ENCODE measurements around the gene FOSL2. TPM values are rescaled to one million over a fixed set of nuclear protein-coding genes. Genes with fewer than 3 reads are reported as not detected.

FOSL2 gene
- total RNA-seq, 5 donors from 2014 or later (not counting 1 experiment from before 2014, with no cell fraction given) = 9.7 to 144 (median 18.5) TPM

- POLR2A ChIA-PET = no interaction called here
- no peak overlapping the region for H3K4me3 ChIP-seq (ENCODE audit: control insufficient read depth in 1 of 2, extremely low read depth in 1 of 2, low read length in 1 of 2)
- H3K4me3 Mint-ChIP-seq = no peak overlapping the region
- no peak for ATAC-seq (replicated peaks in 1 of 4)
- H3K27ac Mint-ChIP-seq = no peak overlapping the region
- no peaks in the 10 kb centered on the region for H3K27me3 Mint-ChIP-seq
- WGBS (ENCODE audit: insufficient coverage) = 94% methylated on average over 3 of the region's 4 CpGs
- no peak overlapping the region for H3K27ac ChIP-seq (ENCODE audit: low read length)
- CTCF ChIA-PET = no interaction called here
- no peaks in the 10 kb centered on the region for H3K9me3 ChIP-seq
- H3K36me3 ChIP-seq (ENCODE audit: control insufficient read depth in 2 of 2, extremely low read depth in 1 of 2, insufficient read depth in 1 of 2, low read length in 1 of 2) = no peaks in the 10 kb centered on the region
- H3K27me3 ChIP-seq (replicated peaks in 1 of 2; ENCODE audit: control insufficient read depth in 2 of 2, extremely low read depth in 1 of 2, insufficient read depth in 2 of 2, low read length in 1 of 2) = no peaks in the 10 kb centered on the region
- peaks cover 15 to 37% of the 10 kb centered on the region in 2 experiments for H3K4me1 ChIP-seq (ENCODE audit: control insufficient read depth in 1 of 2, extremely low read depth in 1 of 2, insufficient read depth in 2 of 2, low read length in 2 of 2)
- peaks cover 38 to 40% (median 39%) of the 10 kb centered on the region in 3 donors for H3K4me1 Mint-ChIP-seq
- H3K36me3 Mint-ChIP-seq = peaks cover 7% of the 10 kb centered on the region
- DNase-seq = no peak
- H3K9me3 Mint-ChIP-seq = no peaks in the 10 kb centered on the region
Observed at GRCh38 chr2:28420722-28421121, 28.1 kb downstream of the FOSL2 start.

- 64% methylated on average over 7 of the region's 17 CpGs for WGBS (ENCODE audit: insufficient coverage)
- H3K9me3 ChIP-seq = no peaks in the 10 kb centered on the region
- no peaks in the 10 kb centered on the region for H3K27me3 ChIP-seq (replicated peaks in 1 of 2; ENCODE audit: control insufficient read depth in 2 of 2, extremely low read depth in 1 of 2, insufficient read depth in 2 of 2, low read length in 1 of 2)
- ChIA-PET CTCF (interaction anchor here (0.7 to 0.8 kb wide), 2 partner anchors 21 to 1102 kb away, joined by 3 to 7 read pairs; no protein-coding TSS in a partner anchor), POLR2A (interaction anchor here (0.5 to 1.2 kb wide), 3 partner anchors 13 to 22 kb away, joined by 3 to 4 read pairs (median 4); no protein-coding TSS in a partner anchor)
- peak in 1 of 35 experiments; percentile 36 for DNase-seq
- H3K27ac ChIP-seq (ENCODE audit: low read length) = peak overlapping the region; percentile 86
- Mint-ChIP-seq H3K27ac (peak overlapping the region; percentile 97), H3K9me3 (no peaks in the 10 kb centered on the region), H3K27me3 (no peaks in the 10 kb centered on the region), H3K36me3 (peaks cover 3% of the 10 kb centered on the region), H3K4me3 (peak overlapping the region; percentile 51 to 67 (median 59)), H3K4me1 (peaks cover 38 to 46% (median 45%) of the 10 kb centered on the region in 3 donors)
- no peaks in the 10 kb centered on the region for H3K36me3 ChIP-seq (ENCODE audit: control insufficient read depth in 2 of 2, extremely low read depth in 1 of 2, insufficient read depth in 1 of 2, low read length in 1 of 2)
- ATAC-seq (replicated peaks in 1 of 4) = no peak
- peaks cover 15 to 39% of the 10 kb centered on the region in 2 experiments for H3K4me1 ChIP-seq (ENCODE audit: control insufficient read depth in 1 of 2, extremely low read depth in 1 of 2, insufficient read depth in 2 of 2, low read length in 2 of 2)
- peak overlapping the region in 1 of 2 donors; percentile 2 for H3K4me3 ChIP-seq (ENCODE audit: control insufficient read depth in 1 of 2, extremely low read depth in 1 of 2, low read length in 1 of 2)
Observed at GRCh38 chr2:28422908-28423741, 30.5 kb downstream of the FOSL2 start.

GRCh38 chr2:28423856-28424605, 31.4 kb downstream of the FOSL2 start:
- Histone ChIP-seq H3K36me3 (ENCODE audit: control insufficient read depth in 2 of 2, extremely low read depth in 1 of 2, insufficient read depth in 1 of 2, low read length in 1 of 2) (no peaks in the 10 kb centered on the region), H3K4me1 (ENCODE audit: control insufficient read depth in 1 of 2, extremely low read depth in 1 of 2, insufficient read depth in 2 of 2, low read length in 2 of 2) (peaks cover 15 to 39% of the 10 kb centered on the region in 2 experiments)
- WGBS (ENCODE audit: insufficient coverage) = 7% methylated on average over 3 of the region's 7 CpGs

GRCh38 chr2:28424799-28425463, 32.3 kb downstream of the FOSL2 start:
- Mint-ChIP-seq H3K27ac (peak overlapping the region; percentile 97), H3K4me1 (peaks cover 38 to 49% (median 46%) of the 10 kb centered on the region in 3 donors), H3K9me3 (no peaks in the 10 kb centered on the region), H3K4me3 (peak overlapping the region in 2 of 3 donors; percentile 59 to 67), H3K36me3 (peaks cover under 1% of the 10 kb centered on the region), H3K27me3 (no peaks in the 10 kb centered on the region)
- DNase-seq (peak in 1 of 35 experiments; percentile 53), ATAC-seq (replicated peaks in 1 of 4) (peak in 1 of 4 experiments; percentile 26)
- Histone ChIP-seq H3K27me3 (replicated peaks in 1 of 2; ENCODE audit: control insufficient read depth in 2 of 2, extremely low read depth in 1 of 2, insufficient read depth in 2 of 2, low read length in 1 of 2) (no peaks in the 10 kb centered on the region), H3K4me3 (ENCODE audit: control insufficient read depth in 1 of 2, extremely low read depth in 1 of 2, low read length in 1 of 2) (no peak overlapping the region), H3K4me1 (ENCODE audit: control insufficient read depth in 1 of 2, extremely low read depth in 1 of 2, insufficient read depth in 2 of 2, low read length in 2 of 2) (peaks cover 15 to 41% of the 10 kb centered on the region in 2 experiments), H3K9me3 (no peaks in the 10 kb centered on the region), H3K36me3 (ENCODE audit: control insufficient read depth in 2 of 2, extremely low read depth in 1 of 2, insufficient read depth in 1 of 2, low read length in 1 of 2) (no peaks in the 10 kb centered on the region), H3K27ac (ENCODE audit: low read length) (peak overlapping the region; percentile 86)
- ChIA-PET POLR2A (interaction anchor here (0.6 to 1.0 kb wide), 3 partner anchors 10 to 175 kb away, joined by 3 to 8 read pairs (median 5); no protein-coding TSS in a partner anchor), CTCF (interaction anchor here in 1 of 2 donors (1.5 kb wide), 1 partner anchor 8 kb away, joined by 3 read pairs; no protein-coding TSS in a partner anchor)
- no CpG with 5 or more reads among the region's 2 CpGs for WGBS (ENCODE audit: insufficient coverage)

More at GRCh38 chr2:28423856-28424605, 31.4 kb downstream of the FOSL2 start:
- peaks cover 38 to 46% (median 45%) of the 10 kb centered on the region in 3 donors for H3K4me1 Mint-ChIP-seq
- H3K27me3 Mint-ChIP-seq = no peaks in the 10 kb centered on the region
- ATAC-seq (replicated peaks in 1 of 4) (peak; percentile 83 to 97 (median 92)), DNase-seq (peak; percentile 28 to 73 (median 56))
- Histone ChIP-seq H3K27ac (ENCODE audit: low read length) (peak overlapping the region; percentile 86), H3K9me3 (no peaks in the 10 kb centered on the region), H3K4me3 (ENCODE audit: control insufficient read depth in 1 of 2, extremely low read depth in 1 of 2, low read length in 1 of 2) (peak overlapping the region; percentile 2 to 11), H3K27me3 (replicated peaks in 1 of 2; ENCODE audit: control insufficient read depth in 2 of 2, extremely low read depth in 1 of 2, insufficient read depth in 2 of 2, low read length in 1 of 2) (no peaks in the 10 kb centered on the region)
- CTCF ChIA-PET = no interaction called here
- POLR2A ChIA-PET = interaction anchor here (0.5 to 1.2 kb wide), 4 partner anchors 14 to 23 kb away, joined by 3 to 4 read pairs (median 4); no protein-coding TSS in a partner anchor
- peak overlapping the region; percentile 97 for H3K27ac Mint-ChIP-seq
- H3K9me3 Mint-ChIP-seq = no peaks in the 10 kb centered on the region
- H3K4me3 Mint-ChIP-seq = peak overlapping the region; percentile 51 to 67 (median 59)
- H3K36me3 Mint-ChIP-seq = peaks cover 3% of the 10 kb centered on the region

GRCh38 chr2:28425464-28425835, 32.8 kb downstream of the FOSL2 start:
- peak overlapping the region; percentile 86 for H3K27ac ChIP-seq (ENCODE audit: low read length)
- no peaks in the 10 kb centered on the region for H3K27me3 ChIP-seq (replicated peaks in 1 of 2; ENCODE audit: control insufficient read depth in 2 of 2, extremely low read depth in 1 of 2, insufficient read depth in 2 of 2, low read length in 1 of 2)
- Mint-ChIP-seq H3K27me3 (no peaks in the 10 kb centered on the region), H3K27ac (peak overlapping the region in 1 of 2 donors; percentile 97), H3K4me3 (peak overlapping the region in 1 of 3 donors; percentile 67), H3K36me3 (no peaks in the 10 kb centered on the region), H3K9me3 (no peaks in the 10 kb centered on the region), H3K4me1 (peaks cover 41 to 54% (median 47%) of the 10 kb centered on the region in 3 donors)
- ChIA-PET POLR2A (interaction anchor here in 1 of 2 donors (0.6 to 0.7 kb wide), 2 partner anchors 9 to 175 kb away, joined by 5 to 8 read pairs; no protein-coding TSS in a partner anchor), CTCF (interaction anchor here in 1 of 2 donors (1.5 kb wide), 1 partner anchor 9 kb away, joined by 3 read pairs; no protein-coding TSS in a partner anchor)
- ATAC-seq (replicated peaks in 1 of 4) (no peak), DNase-seq (no peak)
- H3K36me3 ChIP-seq (ENCODE audit: control insufficient read depth in 2 of 2, extremely low read depth in 1 of 2, insufficient read depth in 1 of 2, low read length in 1 of 2) = no peaks in the 10 kb centered on the region
- 93% methylated on average over 3 of the region's 5 CpGs for WGBS (ENCODE audit: insufficient coverage)
- H3K9me3 ChIP-seq = no peaks in the 10 kb centered on the region
- peaks cover 15 to 45% of the 10 kb centered on the region in 2 experiments for H3K4me1 ChIP-seq (ENCODE audit: control insufficient read depth in 1 of 2, extremely low read depth in 1 of 2, insufficient read depth in 2 of 2, low read length in 2 of 2)
- no peak overlapping the region for H3K4me3 ChIP-seq (ENCODE audit: control insufficient read depth in 1 of 2, extremely low read depth in 1 of 2, low read length in 1 of 2)

Measured in T-cell (primary cell).